SK-N-SH (cell line): Measurements from ENCODE around the gene AMFR. TPM values are rescaled to one million over a fixed set of nuclear protein-coding genes. Genes with fewer than 3 reads are reported as not detected.

Source experiments
- CTCF ChIA-PET: fragments of 300-600, 350-600 bp; formaldehyde crosslinking; extraction: SDS; loops from one replicate; lab custom pipeline; 2021; lab: Yijun Ruan, JAX
- POLR2A ChIA-PET: fragments of 350-600 bp; sonication (Branson Sonifier 250); formaldehyde crosslinking; extraction: SDS; loops from one replicate; lab custom pipeline; 2020; ENCODE audit warnings: antibody characterized with exemption, inconsistent platforms; lab: Yijun Ruan, JAX
- DNase-seq: peaks from one replicate; pipeline ENCODE4 v3.0.0; 2012
- H2AFZ ChIP-seq: fragments of 200-600 bp; sonication (generic); 2 replicates; pipeline ENCODE4 v1.8.1; 2016; ENCODE audit warnings: antibody characterized with exemption, mild to moderate bottlenecking, low read depth
- H3F3A ChIP-seq: fragments of 200-600 bp; sonication (generic); replicated peaks from 2 replicates; pipeline ENCODE3; 2016; ENCODE audit warnings: antibody characterized with exemption, mild to moderate bottlenecking; ENCODE audit not compliant: insufficient read depth
- H3K27ac ChIP-seq, 2 experiments: fragments of 200-500 bp in 1 of 2; fragments of 200-600 bp in 1 of 2; sonication (Bioruptor generic) in 1 of 2; sonication (generic), shearing (Covaris generic) in 1 of 2; 2 replicates each; pipeline versions ENCODE4 v1.5.1 to v1.6.1; 2014 to 2016; ENCODE audit warnings: low read depth in 2 of 2, inconsistent platforms in 1 of 2, low read length in 1 of 2, mild to moderate bottlenecking in 1 of 2, mixed read lengths in 1 of 2
- H3K27me3 ChIP-seq: fragments of 200-600 bp; sonication (generic), shearing (Covaris generic); 2 replicates; pipeline ENCODE4 v1.6.1; 2016; ENCODE audit warnings: mixed run types; ENCODE audit not compliant: insufficient read depth
- H3K36me3 ChIP-seq, 2 experiments: fragments of 200-500 bp in 1 of 2; fragments of 200-600 bp in 1 of 2; sonication (Bioruptor generic) in 1 of 2; sonication (generic) in 1 of 2; replicated peaks in 1 of 2; 2 replicates each; pipeline versions ENCODE3 to v1.5.1; 2014 to 2016; ENCODE audit warnings: low read length in 1 of 2, mild to moderate bottlenecking in 1 of 2; ENCODE audit not compliant: insufficient read depth in 2 of 2, control insufficient read depth in 1 of 2
- H3K4me1 ChIP-seq, 2 experiments: fragments of 200-500 bp in 1 of 2; fragments of 200-600 bp in 1 of 2; sonication (Bioruptor generic) in 1 of 2; sonication (generic), shearing (Covaris generic) in 1 of 2; 2 replicates each; pipeline versions ENCODE4 v1.5.1 to v1.6.1; 2014 to 2016; ENCODE audit warnings: low read depth in 1 of 2, low read length in 1 of 2, mixed run types in 1 of 2; ENCODE audit not compliant: insufficient read depth in 2 of 2, control insufficient read depth in 1 of 2
- H3K4me2 ChIP-seq: fragments of 200-600 bp; sonication (generic), shearing (Covaris generic); 2 replicates; pipeline ENCODE4 v1.6.1; 2017; ENCODE audit warnings: mixed run types
- H3K4me3 ChIP-seq, 2 experiments: fragments of 200-500 bp in 1 of 2; fragments of 200-600 bp in 1 of 2; sonication (Bioruptor generic) in 1 of 2; sonication (generic), shearing (Covaris generic) in 1 of 2; 2 replicates each; pipeline versions ENCODE4 v1.5.1 to v1.8.1; 2014 to 2016; ENCODE audit warnings: low read depth in 2 of 2, inconsistent platforms in 1 of 2, low read length in 1 of 2, mild to moderate bottlenecking in 1 of 2, mixed read lengths in 1 of 2, moderate library complexity in 1 of 2
- H3K79me2 ChIP-seq: fragments of 200-600 bp; sonication (generic); 2 replicates; pipeline ENCODE4 v1.8.1; 2017; ENCODE audit warnings: mild to moderate bottlenecking; ENCODE audit not compliant: insufficient read depth
- H3K9ac ChIP-seq: fragments of 200-600 bp; sonication (generic); 2 replicates; pipeline ENCODE4 v1.6.1; 2017; ENCODE audit warnings: mixed run types
- H3K9me2 ChIP-seq: fragments of 200-600 bp; sonication (generic); 2 replicates; pipeline ENCODE4 v1.6.1; 2017; ENCODE audit warnings: mixed run types
- H3K9me3 ChIP-seq: fragments of 200-600 bp; sonication (generic); 2 replicates; pipeline ENCODE4 v1.6.1; 2017; ENCODE audit warnings: mixed run types, mild to moderate bottlenecking, moderate library complexity
- H4K20me1 ChIP-seq: fragments of 200-600 bp; sonication (generic); 2 replicates; pipeline ENCODE4 v1.6.1; 2017; ENCODE audit warnings: mild to moderate bottlenecking, mixed run types; ENCODE audit not compliant: insufficient read depth
- EP300 ChIP-seq, 2 experiments: IDR thresholded peaks; 2 replicates each; pipeline versions ENCODE4 v1.4.0 to v1.6.1; 2012; ENCODE audit warnings: borderline replicate concordance in 1 of 2, low read depth in 1 of 2, low read length in 1 of 2
- FOSL2 ChIP-seq: IDR thresholded peaks from 2 replicates; pipeline ENCODE4 v1.4.0; 2012; ENCODE audit warnings: low read depth, mild to moderate bottlenecking, moderate library complexity, borderline replicate concordance
- NFIC ChIP-seq: IDR thresholded peaks from 2 replicates; pipeline ENCODE4 v1.4.0; 2012; ENCODE audit warnings: borderline replicate concordance
- NRF1 ChIP-seq: IDR thresholded peaks from 2 replicates; pipeline ENCODE4 v1.6.1; 2012; ENCODE audit warnings: low read depth, mild to moderate bottlenecking, low read length
- RCOR1 ChIP-seq: fragments of 150-350 bp; IDR thresholded peaks from 2 replicates; pipeline ENCODE4 v1.6.1; 2017; ENCODE audit warnings: antibody characterized with exemption, low read length
- RXRA ChIP-seq: IDR thresholded peaks from 2 replicates; pipeline ENCODE4 v1.4.0; 2012; ENCODE audit warnings: low read depth, mild to moderate bottlenecking, borderline replicate concordance
- SMC3 ChIP-seq: IDR thresholded peaks from 2 replicates; pipeline ENCODE4 v1.6.1; 2012; ENCODE audit warnings: low read depth, low read length, improper control_type of control experiment
- TCF12 ChIP-seq: IDR thresholded peaks from 2 replicates; pipeline ENCODE4 v1.4.0; 2012
- TEAD4 ChIP-seq: IDR thresholded peaks from 2 replicates; pipeline ENCODE4 v1.4.0; 2012; ENCODE audit warnings: mild to moderate bottlenecking, borderline replicate concordance; ENCODE audit not compliant: insufficient read depth
- WGBS: methylation state at CpG from one replicate; pipeline ENCODE4 v1.1.6; 2017; ENCODE audit warnings: low lambda C conversion rate; 5-methylcytosine and 5-hydroxymethylcytosine counted together
- polyA plus RNA-seq, 3 experiments: library from polyadenylated mRNA; depleted of rRNA; stranded (reverse); fragments of >200 nt; gene quantifications; 2 replicates each; pipeline ENCODE4 v1.2.3, GENCODE V29; 2012
- TF ChIP-seq, protein P1 (sequence below): IDR thresholded peaks from 2 replicates; pipeline ENCODE4 v1.4.0; 2012; ENCODE audit warnings: low read depth, borderline replicate concordance
- TF ChIP-seq, protein P2 (sequence below): IDR thresholded peaks from 2 replicates; pipeline ENCODE4 v1.4.0; 2012; ENCODE audit warnings: low read depth
- TF ChIP-seq, protein P3 (sequence below): IDR thresholded peaks from 2 replicates; pipeline ENCODE4; 2012
- TF ChIP-seq, protein P4 (sequence below): fragments of 150-350 bp; IDR thresholded peaks from 2 replicates; pipeline ENCODE4 v1.6.1; 2016; ENCODE audit warnings: mild to moderate bottlenecking, low read depth, low read length

AMFR gene
- polyA plus RNA-seq, 1 of the 3 experiments (the other 2 are of a cell fraction), result 65.3 TPM

DNA sequence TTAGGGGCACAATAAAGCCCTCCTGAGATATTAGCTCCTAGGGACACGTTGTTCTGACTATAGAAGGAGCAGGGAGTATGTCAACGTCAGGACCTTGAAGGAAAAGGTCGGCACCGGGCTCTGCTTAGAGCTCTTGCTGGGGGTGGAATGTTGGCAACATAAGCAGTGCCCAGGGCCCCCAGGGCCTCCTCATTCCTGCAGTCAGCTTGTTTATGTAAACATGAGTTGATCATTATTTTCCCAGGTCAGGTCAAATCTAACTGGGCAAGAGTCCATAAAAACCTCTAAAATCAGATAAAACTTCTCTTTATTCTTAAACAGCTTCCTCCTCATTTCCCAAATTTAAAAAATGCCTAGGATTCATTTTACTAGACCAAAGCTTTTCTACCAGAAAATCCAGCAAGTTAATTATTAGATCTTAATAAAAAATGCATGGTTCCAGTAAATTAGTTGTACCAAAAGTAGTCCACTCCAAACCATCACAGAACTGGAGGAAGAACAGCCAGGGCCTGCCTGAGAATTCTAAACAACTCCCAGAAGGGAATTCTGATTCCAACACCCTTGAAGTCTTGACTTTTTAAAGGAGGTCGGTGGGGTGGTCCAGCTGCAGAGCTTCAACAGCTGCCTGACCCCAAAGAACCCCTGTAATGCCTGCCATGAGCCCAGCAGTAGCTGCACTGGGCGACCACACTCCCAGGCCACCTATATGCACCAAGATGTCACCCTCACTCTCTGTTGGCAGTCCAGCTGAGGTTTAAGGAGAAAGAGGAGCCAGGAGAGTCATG lies 54.3 kb downstream of the AMFR start:
- peaks cover 29% of the 10 kb centered on the region for H3K79me2 ChIP-seq
- H3K27me3 ChIP-seq, result no peaks in the 10 kb centered on the region
- peaks cover 31 to 37% of the 10 kb centered on the region in 2 experiments for H3K36me3 ChIP-seq
- H3F3A ChIP-seq, result no peaks in the 10 kb centered on the region
- H3K4me2 ChIP-seq, result no peak overlapping the region
- TF ChIP-seq RXRA, result no peak
- no peak for TF ChIP-seq FOSL2
- TF ChIP-seq TCF12, result no peak
- TF ChIP-seq EP300 (IDR thresholded peaks at IDR 0.05; ENCODE audit: borderline replicate concordance in 1 of 2, low read depth in 1 of 2, low read length in 1 of 2), result no peak
- TF ChIP-seq, protein P1, sequence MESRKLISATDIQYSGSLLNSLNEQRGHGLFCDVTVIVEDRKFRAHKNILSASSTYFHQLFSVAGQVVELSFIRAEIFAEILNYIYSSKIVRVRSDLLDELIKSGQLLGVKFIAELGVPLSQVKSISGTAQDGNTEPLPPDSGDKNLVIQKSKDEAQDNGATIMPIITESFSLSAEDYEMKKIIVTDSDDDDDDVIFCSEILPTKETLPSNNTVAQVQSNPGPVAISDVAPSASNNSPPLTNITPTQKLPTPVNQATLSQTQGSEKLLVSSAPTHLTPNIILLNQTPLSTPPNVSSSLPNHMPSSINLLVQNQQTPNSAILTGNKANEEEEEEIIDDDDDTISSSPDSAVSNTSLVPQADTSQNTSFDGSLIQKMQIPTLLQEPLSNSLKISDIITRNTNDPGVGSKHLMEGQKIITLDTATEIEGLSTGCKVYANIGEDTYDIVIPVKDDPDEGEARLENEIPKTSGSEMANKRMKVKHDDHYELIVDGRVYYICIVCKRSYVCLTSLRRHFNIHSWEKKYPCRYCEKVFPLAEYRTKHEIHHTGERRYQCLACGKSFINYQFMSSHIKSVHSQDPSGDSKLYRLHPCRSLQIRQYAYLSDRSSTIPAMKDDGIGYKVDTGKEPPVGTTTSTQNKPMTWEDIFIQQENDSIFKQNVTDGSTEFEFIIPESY, result no peak
- TF ChIP-seq NRF1, result no peak
- TF ChIP-seq, protein P2, sequence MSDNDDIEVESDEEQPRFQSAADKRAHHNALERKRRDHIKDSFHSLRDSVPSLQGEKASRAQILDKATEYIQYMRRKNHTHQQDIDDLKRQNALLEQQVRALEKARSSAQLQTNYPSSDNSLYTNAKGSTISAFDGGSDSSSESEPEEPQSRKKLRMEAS, result no peak
- no peak for TF ChIP-seq SMC3
- TF ChIP-seq, protein P3, sequence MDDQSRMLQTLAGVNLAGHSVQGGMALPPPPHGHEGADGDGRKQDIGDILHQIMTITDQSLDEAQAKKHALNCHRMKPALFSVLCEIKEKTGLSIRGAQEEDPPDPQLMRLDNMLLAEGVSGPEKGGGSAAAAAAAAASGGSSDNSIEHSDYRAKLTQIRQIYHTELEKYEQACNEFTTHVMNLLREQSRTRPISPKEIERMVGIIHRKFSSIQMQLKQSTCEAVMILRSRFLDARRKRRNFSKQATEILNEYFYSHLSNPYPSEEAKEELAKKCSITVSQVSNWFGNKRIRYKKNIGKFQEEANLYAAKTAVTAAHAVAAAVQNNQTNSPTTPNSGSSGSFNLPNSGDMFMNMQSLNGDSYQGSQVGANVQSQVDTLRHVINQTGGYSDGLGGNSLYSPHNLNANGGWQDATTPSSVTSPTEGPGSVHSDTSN, result no peak
- TF ChIP-seq, protein P4, sequence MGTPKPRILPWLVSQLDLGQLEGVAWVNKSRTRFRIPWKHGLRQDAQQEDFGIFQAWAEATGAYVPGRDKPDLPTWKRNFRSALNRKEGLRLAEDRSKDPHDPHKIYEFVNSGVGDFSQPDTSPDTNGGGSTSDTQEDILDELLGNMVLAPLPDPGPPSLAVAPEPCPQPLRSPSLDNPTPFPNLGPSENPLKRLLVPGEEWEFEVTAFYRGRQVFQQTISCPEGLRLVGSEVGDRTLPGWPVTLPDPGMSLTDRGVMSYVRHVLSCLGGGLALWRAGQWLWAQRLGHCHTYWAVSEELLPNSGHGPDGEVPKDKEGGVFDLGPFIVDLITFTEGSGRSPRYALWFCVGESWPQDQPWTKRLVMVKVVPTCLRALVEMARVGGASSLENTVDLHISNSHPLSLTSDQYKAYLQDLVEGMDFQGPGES, result no peak
- TF ChIP-seq NFIC, result no peak
- no peak for TF ChIP-seq RCOR1
- TF ChIP-seq TEAD4, result no peak
- no peak overlapping the region for H3K4me3 ChIP-seq
- H3K4me1 ChIP-seq, result peaks cover 9 to 18% of the 10 kb centered on the region in 2 experiments
- no peak overlapping the region for H3K9ac ChIP-seq
- H4K20me1 ChIP-seq, result no peaks in the 10 kb centered on the region
- no peak overlapping the region for H2AFZ ChIP-seq
- DNase-seq, result no peak
- CTCF ChIA-PET, result interaction anchor here (0.7 to 2.6 kb wide), 5 partner anchors 10 to 56 kb away, joined by 3 to 13 read pairs (median 3); no protein-coding TSS in a partner anchor
- no peaks in the 10 kb centered on the region for H3K9me2 ChIP-seq
- peak overlapping the region in 1 of 2 experiments; percentile 39; a peak in 1 of 4 replicates for H3K27ac ChIP-seq
- no peaks in the 10 kb centered on the region for H3K9me3 ChIP-seq
- POLR2A ChIA-PET, result no interaction called here
- WGBS, result 67% methylated on average over 6 of the region's 6 CpGs
